ENCODE measurements around the gene GALK2. TPM values are rescaled to one million over a fixed set of nuclear protein-coding genes. Genes with fewer than 3 reads are reported as not detected.
A peak's percentile ranks its signal among the peaks of the same experiment; 100 is the strongest.

Gene GALK2
- polyA plus RNA-seq (2012; ENCODE audit: missing spikeins), result 16.6 TPM

DNA sequence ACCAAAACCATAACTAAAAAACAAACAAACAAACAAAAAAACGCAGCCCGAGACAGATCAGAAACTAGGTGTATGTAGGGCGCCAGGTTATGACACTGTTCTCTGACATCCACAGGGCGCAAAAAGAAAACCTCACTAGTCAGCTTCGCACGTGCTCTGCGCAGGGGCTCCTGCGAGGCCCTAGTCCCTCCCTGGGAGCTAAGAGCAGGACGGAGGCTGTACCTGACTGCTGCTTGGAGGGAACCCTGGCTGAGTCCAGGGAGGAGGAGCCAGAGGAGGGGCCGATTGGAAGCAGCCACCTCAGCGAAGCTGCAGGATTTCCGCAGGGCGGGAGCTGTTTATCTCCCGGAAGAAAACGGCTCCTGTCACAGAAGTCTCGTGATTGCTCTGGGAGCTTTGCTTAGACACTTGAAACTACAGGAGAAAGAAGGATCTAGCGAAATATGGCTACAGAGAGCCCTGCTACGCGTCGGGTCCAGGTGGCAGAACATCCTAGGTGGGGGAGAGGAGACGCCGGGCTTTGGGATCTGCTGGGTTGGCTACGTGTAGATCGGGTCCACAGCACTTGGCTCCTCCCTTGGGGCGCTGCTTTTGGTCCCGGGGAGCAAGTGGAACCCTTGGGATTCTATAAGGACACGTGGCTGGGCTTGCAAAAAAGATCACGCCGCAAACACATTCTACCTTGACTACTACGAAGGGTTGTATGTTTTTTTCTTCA lies at the start of gene GALK2:
Gene GALK2, plus strand, starts transcription at position 368 of the 718 bp plus-strand sequence. Its CDS starts 76 bp downstream, at position 444.
- FAIRE-seq, result peak; percentile 95

DNA sequence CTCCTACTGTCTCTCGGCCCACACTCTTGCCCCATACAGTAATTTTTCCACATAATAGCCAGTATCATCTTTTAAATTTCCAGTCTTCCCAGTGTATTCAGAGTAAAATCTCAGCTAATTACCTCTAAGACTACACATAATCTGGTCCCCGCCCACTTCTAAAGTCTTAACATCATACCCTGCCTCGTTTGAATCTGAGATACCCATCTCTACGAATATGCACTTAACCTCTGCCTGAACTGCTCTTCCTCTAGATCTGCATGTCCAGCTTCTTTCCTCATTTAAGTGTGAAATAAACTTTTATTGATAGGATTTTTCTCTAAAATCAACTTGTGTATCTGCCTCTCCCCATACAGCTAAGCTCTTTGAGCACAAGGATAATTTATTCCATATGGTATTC lies 49.2 kb upstream of the GALK2 start:
- FAIRE-seq (no peak), DNase-seq (ENCODE audit: insufficient read length) (no peak)
- TF ChIP-seq POLR2AphosphoS5 (IDR thresholded peaks at IDR 0.05; ENCODE audit: low read depth, low read length) (no peak), POLR2A (IDR thresholded peaks at IDR 0.05; ENCODE audit: low read depth, low read length) (no peak), TAF1 (IDR thresholded peaks at IDR 0.05; ENCODE audit: borderline replicate concordance, low read depth, low read length) (no peak)

More for the DNA sequence above, at the start of gene GALK2:
- DNase-seq (ENCODE audit: insufficient read length), result peak; percentile 53
- TF ChIP-seq POLR2AphosphoS5 (IDR thresholded peaks at IDR 0.05; ENCODE audit: low read depth, low read length), result peak; percentile 87
- peak; percentile 76 for TF ChIP-seq TAF1 (IDR thresholded peaks at IDR 0.05; ENCODE audit: borderline replicate concordance, low read depth, low read length)
- TF ChIP-seq POLR2A (IDR thresholded peaks at IDR 0.05; ENCODE audit: low read depth, low read length), result peak; percentile 78

DNA sequence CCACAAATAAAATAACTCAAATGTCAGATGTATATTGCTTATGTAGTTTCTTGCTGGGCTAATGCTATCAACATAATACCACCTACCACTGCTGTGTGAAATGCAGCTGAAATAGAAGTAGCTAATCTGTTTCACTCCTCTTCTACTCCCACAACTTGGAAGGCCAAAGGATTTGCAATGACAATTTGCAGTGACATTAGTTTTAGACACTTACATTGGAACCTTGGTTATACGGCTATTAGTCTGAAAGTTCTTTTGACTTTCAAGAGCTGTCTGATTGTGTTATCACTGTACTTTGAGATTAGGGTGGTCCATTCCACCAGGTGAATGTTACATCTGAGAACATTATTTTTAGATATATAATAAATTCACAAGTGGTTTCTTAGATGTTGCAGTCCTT lies 48.1 kb upstream of the GALK2 start:
- FAIRE-seq, result no peak
- TF ChIP-seq TAF1 (IDR thresholded peaks at IDR 0.05; ENCODE audit: borderline replicate concordance, low read depth, low read length) (no peak), POLR2AphosphoS5 (IDR thresholded peaks at IDR 0.05; ENCODE audit: low read depth, low read length) (no peak), POLR2A (IDR thresholded peaks at IDR 0.05; ENCODE audit: low read depth, low read length) (no peak)
- no peak for DNase-seq (ENCODE audit: insufficient read length)

DNA sequence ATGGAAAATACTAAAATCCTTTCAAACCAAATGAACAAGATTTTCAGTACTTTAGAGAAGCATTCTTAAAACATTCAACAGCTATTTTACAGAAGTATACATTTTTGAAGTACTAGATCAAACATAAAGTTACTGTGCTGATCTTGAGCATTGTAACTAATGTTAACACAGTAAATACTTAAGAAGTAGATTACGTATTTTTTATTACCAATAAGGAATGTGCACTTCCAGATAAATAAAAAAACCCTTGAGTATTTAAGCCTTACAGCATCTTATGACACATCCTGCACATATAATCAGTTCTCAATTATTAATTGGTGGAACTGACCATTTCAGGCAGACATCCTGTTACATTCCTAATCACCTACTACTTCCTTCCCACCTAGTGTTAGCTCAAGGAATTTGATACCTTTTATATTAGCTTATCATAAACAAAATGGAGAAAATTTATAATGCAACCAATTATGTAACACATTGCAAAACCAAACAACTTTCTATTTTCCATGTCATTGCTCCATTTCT lies 47.4 kb upstream of the GALK2 start:
- FAIRE-seq (no peak), DNase-seq (ENCODE audit: insufficient read length) (no peak)
- TF ChIP-seq POLR2AphosphoS5 (IDR thresholded peaks at IDR 0.05; ENCODE audit: low read depth, low read length) (no peak), POLR2A (IDR thresholded peaks at IDR 0.05; ENCODE audit: low read depth, low read length) (no peak), TAF1 (IDR thresholded peaks at IDR 0.05; ENCODE audit: borderline replicate concordance, low read depth, low read length) (no peak)

DNA sequence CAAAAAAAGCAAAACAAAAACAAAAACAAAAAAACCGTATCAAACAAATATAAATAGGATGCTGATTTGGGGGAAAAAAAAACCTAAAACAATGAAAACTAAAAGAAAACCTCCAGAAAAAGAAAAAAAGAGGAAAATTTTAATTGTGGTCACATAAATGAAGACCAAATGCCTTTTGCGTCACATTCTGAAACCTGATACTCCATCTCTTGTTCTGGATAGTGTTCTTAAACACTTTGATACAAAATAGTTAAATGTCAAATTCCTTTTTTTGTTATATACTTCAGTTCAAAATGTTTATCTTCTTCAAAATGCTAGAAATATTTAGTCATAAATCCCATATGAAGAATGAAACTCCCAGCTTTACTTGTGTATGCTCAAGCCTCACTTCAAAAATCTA lies 45.7 kb upstream of the GALK2 start:
- FAIRE-seq (no peak), DNase-seq (ENCODE audit: insufficient read length) (no peak)
- no peak for TF ChIP-seq TAF1 (IDR thresholded peaks at IDR 0.05; ENCODE audit: borderline replicate concordance, low read depth, low read length)
- no peak for TF ChIP-seq POLR2AphosphoS5 (IDR thresholded peaks at IDR 0.05; ENCODE audit: low read depth, low read length)
- TF ChIP-seq POLR2A (IDR thresholded peaks at IDR 0.05; ENCODE audit: low read depth, low read length), result no peak

DNA sequence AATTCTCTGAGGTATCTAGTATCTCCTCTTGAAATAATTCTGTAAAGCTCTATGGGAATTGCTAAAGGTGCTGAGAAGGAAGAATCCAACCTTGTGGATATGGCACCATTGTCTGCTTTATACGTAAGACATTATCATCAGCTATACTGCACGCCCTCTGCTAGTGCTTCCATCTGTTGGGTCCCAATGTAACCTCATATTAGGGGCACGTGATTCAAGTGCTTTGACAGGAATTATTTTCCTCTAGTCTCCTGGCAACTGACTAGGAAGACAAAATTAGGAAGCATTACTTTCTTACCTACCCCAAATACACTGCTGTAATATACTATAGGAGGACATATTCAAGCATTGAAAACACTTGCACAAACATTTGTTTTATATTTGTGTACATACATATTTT lies 38.6 kb upstream of the GALK2 start:
- TF ChIP-seq POLR2AphosphoS5 (IDR thresholded peaks at IDR 0.05; ENCODE audit: low read depth, low read length) (no peak), POLR2A (IDR thresholded peaks at IDR 0.05; ENCODE audit: low read depth, low read length) (no peak), TAF1 (IDR thresholded peaks at IDR 0.05; ENCODE audit: borderline replicate concordance, low read depth, low read length) (no peak)
- DNase-seq (ENCODE audit: insufficient read length), result no peak
- no peak for FAIRE-seq

DNA sequence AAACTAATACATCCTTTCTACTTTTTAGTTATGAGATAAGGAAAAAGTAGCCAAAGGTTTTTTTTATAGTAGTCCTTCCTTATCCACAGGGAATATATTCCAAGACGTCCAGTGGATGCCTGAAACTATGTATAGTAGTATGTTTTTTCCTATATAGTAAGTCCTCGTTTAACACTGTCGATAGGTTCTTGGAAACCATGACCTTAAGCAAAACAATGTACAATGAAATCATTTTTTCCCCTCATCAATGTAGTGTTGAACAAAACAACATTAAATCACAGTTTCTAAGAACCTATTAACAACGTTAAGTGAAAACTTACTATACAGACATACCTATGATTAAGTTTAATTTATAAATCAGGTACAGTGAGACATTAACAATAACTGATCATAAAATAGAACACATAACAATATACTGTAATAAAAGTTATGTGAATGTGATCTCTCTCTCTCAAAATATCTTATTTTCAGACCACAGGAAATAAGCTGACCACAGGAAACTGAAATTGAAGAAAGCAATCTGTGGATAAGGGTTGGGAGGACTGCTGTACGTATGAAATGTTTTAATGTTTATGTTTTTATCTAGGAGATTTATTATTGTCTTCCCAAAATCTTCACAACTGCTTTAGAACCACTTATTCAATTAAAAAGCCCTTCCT lies 35.2 kb upstream of the GALK2 start:
- peak; percentile 24 for FAIRE-seq
- DNase-seq (ENCODE audit: insufficient read length), result no peak
- TF ChIP-seq TAF1 (IDR thresholded peaks at IDR 0.05; ENCODE audit: borderline replicate concordance, low read depth, low read length) (no peak), POLR2AphosphoS5 (IDR thresholded peaks at IDR 0.05; ENCODE audit: low read depth, low read length) (no peak), POLR2A (IDR thresholded peaks at IDR 0.05; ENCODE audit: low read depth, low read length) (no peak)

DNA sequence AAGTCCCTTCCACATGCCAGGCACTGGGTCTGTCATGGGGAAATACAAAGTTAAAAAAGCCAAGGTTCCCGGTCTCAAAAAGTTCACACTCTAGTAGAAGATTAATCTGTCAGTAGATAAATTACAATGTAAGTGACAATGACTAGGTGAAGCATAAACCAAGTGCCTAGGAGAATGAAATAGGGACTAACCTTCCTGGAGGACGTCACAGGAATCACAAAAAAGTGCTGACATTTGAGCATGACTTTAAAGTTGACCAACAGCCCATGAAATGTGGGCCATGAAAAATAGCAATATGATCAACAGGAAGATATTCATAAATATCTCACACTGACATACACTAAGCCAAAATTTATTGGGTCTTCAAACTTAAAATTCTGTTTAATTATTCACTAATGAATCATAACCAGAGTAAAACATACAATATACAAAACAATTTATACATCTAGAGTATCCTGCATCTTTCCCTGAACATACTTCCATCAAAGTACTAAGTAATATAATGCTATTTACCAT lies 34.6 kb upstream of the GALK2 start:
- no peak for DNase-seq (ENCODE audit: insufficient read length)
- TF ChIP-seq POLR2AphosphoS5 (IDR thresholded peaks at IDR 0.05; ENCODE audit: low read depth, low read length), result no peak
- no peak for TF ChIP-seq TAF1 (IDR thresholded peaks at IDR 0.05; ENCODE audit: borderline replicate concordance, low read depth, low read length)
- TF ChIP-seq POLR2A (IDR thresholded peaks at IDR 0.05; ENCODE audit: low read depth, low read length), result no peak
- no peak for FAIRE-seq

DNA sequence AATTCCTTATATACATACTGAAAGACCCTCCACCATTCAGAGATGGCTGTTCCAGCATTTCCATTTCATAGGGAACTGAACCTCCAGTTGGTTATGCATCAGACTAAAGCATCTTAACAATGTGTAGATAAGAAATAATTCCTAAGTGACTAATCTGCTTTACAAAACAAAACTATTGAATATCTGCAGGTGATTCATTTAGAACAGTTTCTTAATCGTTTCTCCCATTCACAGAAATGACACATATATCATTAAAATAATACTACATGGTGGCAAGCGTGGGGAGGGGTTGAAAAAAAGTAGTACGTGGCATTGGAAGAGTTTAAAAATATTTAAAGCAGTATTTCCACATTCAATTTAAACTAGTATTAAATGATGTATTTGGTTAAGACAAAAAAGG lies 34.1 kb upstream of the GALK2 start:
- FAIRE-seq, result no peak
- TF ChIP-seq POLR2A (IDR thresholded peaks at IDR 0.05; ENCODE audit: low read depth, low read length) (no peak), TAF1 (IDR thresholded peaks at IDR 0.05; ENCODE audit: borderline replicate concordance, low read depth, low read length) (no peak), POLR2AphosphoS5 (IDR thresholded peaks at IDR 0.05; ENCODE audit: low read depth, low read length) (no peak)
- DNase-seq (ENCODE audit: insufficient read length), result no peak

DNA sequence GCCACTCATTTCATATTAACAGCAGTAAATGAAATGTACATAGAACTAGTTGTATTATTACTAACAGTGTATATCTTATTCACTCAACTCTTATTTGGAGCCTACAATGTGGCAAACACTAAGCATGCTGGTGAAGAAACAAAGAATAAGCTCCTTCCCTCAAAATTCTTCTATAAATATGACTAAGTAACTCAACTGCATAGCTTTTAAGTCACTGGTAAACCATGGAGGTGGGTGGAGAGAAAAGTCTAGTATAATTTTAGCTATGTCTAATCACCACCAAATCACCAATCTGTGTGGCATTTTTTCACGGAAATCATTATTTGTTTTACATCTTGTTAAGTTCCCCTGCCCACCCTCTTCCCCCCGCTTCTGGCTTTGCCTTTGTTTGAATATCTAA lies 32.2 kb upstream of the GALK2 start:
- TF ChIP-seq POLR2A (IDR thresholded peaks at IDR 0.05; ENCODE audit: low read depth, low read length) (no peak), TAF1 (IDR thresholded peaks at IDR 0.05; ENCODE audit: borderline replicate concordance, low read depth, low read length) (no peak), POLR2AphosphoS5 (IDR thresholded peaks at IDR 0.05; ENCODE audit: low read depth, low read length) (no peak)
- no peak for FAIRE-seq
- no peak for DNase-seq (ENCODE audit: insufficient read length)
